Measurements from ENCODE around the gene CACNB2. TPM values are rescaled to one million over a fixed set of nuclear protein-coding genes. Genes with fewer than 3 reads are reported as not detected.

Gene CACNB2
- total RNA-seq, 1 experiment from 2014 or later: not detected

- H3K27me3 ChIP-seq (ENCODE audit: control insufficient read depth, insufficient read depth, low read length): no peaks in the 10 kb centered on the region; the same call in 1 of the 2 replicates
- no peak overlapping the region for H3K27ac ChIP-seq (ENCODE audit: low read length)
- POLR2A ChIA-PET: no interaction called here
- no TSS peak for BruUV-seq (replicated peaks)
- CTCF ChIA-PET: no interaction called here
- H3K4me1 ChIP-seq (ENCODE audit: control insufficient read depth, insufficient read depth, low read length): no peaks in the 10 kb centered on the region
- no peaks in the 10 kb centered on the region for H3K36me3 ChIP-seq (ENCODE audit: control insufficient read depth, insufficient read depth, low read length)
- intact Hi-C loops (cut with micrococcal nuclease; ENCODE audit: unreplicated experiment) (no loop called here), in situ Hi-C loops (cut with HindIII; ENCODE audit: low pct_unique_long_range_greater_than_20kb, low sequenced_read_pairs) (no loop called here)
- DNase-seq (ENCODE audit: low read depth, low spot score) (no peak), ATAC-seq (no peak)
- no peak for TF ChIP-seq SIN3A (IDR thresholded peaks at IDR 0.05; ENCODE audit: borderline replicate concordance, insufficient read depth, low read depth, low read length)
- TF ChIP-seq POLR2AphosphoS5 (IDR thresholded peaks at IDR 0.05; ENCODE audit: low read depth, low read length): no peak
- TF ChIP-seq CTCF (IDR thresholded peaks at IDR 0.05): no peak
- TF ChIP-seq REST (IDR thresholded peaks at IDR 0.05; ENCODE audit: insufficient read depth in 1 of 2, low read depth in 2 of 2, low read length in 1 of 2): no peak
- TF ChIP-seq TCF7L2 (IDR thresholded peaks at IDR 0.05; ENCODE audit: low read depth, low read length): no peak
- H3K9me3 ChIP-seq (ENCODE audit: control insufficient read depth, insufficient read depth, low read depth, low read length): no peaks in the 10 kb centered on the region
- no peak overlapping the region for H3K4me3 ChIP-seq (ENCODE audit: low read depth in 2 of 2, low read length in 2 of 2)
Observed at GRCh38 chr10:18196806-18197550, 56.8 kb downstream of the CACNB2 start.

GRCh38 chr10:18197706-18198105 lies 57.5 kb downstream of the CACNB2 start:
- no peak for TF ChIP-seq CTCF (IDR thresholded peaks at IDR 0.05)
- no peak for TF ChIP-seq TCF7L2 (IDR thresholded peaks at IDR 0.05; ENCODE audit: low read depth, low read length)
- no peak for TF ChIP-seq SIN3A (IDR thresholded peaks at IDR 0.05; ENCODE audit: borderline replicate concordance, insufficient read depth, low read depth, low read length)
- no peak for TF ChIP-seq REST (IDR thresholded peaks at IDR 0.05; ENCODE audit: insufficient read depth in 1 of 2, low read depth in 2 of 2, low read length in 1 of 2)
- no peak for TF ChIP-seq POLR2AphosphoS5 (IDR thresholded peaks at IDR 0.05; ENCODE audit: low read depth, low read length)
- Histone ChIP-seq H3K9me3 (ENCODE audit: control insufficient read depth, insufficient read depth, low read depth, low read length) (no peaks in the 10 kb centered on the region), H3K27me3 (ENCODE audit: control insufficient read depth, insufficient read depth, low read length) (no peaks in the 10 kb centered on the region; the same call in 1 of the 2 replicates), H3K36me3 (ENCODE audit: control insufficient read depth, insufficient read depth, low read length) (no peaks in the 10 kb centered on the region), H3K27ac (ENCODE audit: low read length) (no peak overlapping the region), H3K4me3 (ENCODE audit: low read depth in 2 of 2, low read length in 2 of 2) (no peak overlapping the region), H3K4me1 (ENCODE audit: control insufficient read depth, insufficient read depth, low read length) (no peaks in the 10 kb centered on the region)
- in situ Hi-C loops (cut with HindIII; ENCODE audit: low pct_unique_long_range_greater_than_20kb, low sequenced_read_pairs) (no loop called here), intact Hi-C loops (cut with micrococcal nuclease; ENCODE audit: unreplicated experiment) (no loop called here)
- no peak for DNase-seq (ENCODE audit: low read depth, low spot score)
- BruUV-seq (replicated peaks): no TSS peak
- ChIA-PET POLR2A (no interaction called here), CTCF (no interaction called here)
- no peak for ATAC-seq

Data from Panc1 (cell line).